HuH-7 (cell line): ENCODE measurements around the gene PFDN5.
"Not testable (repeated sequence)": the region's sequence is repeated elsewhere in the genome, so short reads cannot be mapped to it uniquely, and the experiment has no call there.

ENCODE experiments used
- DNase-seq: peaks from one replicate; pipeline ENCODE4 v3.0.0; 2011; ENCODE audit warnings: low spot score

The PFDN5 gene

DNA sequence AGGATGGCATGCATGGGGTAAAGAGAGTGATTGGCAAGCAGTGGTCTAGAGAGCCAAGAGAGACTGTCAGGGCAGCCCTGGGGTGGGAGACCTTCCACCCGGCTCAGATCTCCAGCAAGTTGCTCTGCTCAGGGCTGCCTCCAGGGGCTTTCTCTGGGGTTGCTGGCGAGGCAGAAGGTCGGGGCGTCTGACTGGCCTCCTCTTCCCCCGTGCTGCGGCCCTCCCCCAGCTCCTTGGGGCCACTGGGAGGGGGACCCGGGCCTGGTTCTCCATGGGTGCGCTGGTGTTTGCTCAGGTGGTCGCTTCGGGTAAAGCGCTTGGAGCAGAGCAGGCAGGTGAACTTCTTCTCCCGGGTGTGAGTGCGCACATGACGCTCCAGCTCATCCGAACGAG is 32.7 kb downstream of the PFDN5 start:
- peak; percentile 83 for DNase-seq

GRCh38 chr12:53330671-53331070 is 35.3 kb downstream of the PFDN5 start:
- no peak for DNase-seq

GRCh38 chr12:53332339-53332738 is 37.0 kb downstream of the PFDN5 start:
- DNase-seq, result not testable (repeated sequence)

- DNase-seq, result no peak
Observed at GRCh38 chr12:53332744-53333143, 37.4 kb downstream of the PFDN5 start.

- no peak for DNase-seq
Observed at GRCh38 chr12:53333289-53333688, 37.9 kb downstream of the PFDN5 start.

DNA sequence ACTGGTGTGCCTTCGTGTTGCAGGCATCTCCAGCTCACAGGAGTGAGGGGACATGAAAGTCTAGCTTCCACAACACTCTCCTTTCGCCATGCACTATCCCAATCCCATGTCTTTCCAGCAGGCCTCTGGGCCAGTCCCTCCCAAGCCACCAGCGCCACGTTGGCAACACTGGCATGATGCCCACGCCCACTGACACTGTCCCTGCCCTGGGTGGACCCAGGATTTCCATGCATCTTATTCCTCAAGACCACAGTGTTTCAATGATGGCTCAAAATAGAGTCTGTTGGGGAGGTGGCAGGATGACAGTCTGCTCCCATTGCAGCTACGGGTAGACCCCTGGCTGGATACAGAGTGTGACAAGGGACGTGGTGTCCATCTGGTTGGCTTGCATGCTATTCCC is 38.5 kb downstream of the PFDN5 start:
- no peak for DNase-seq

GRCh38 chr12:53334822-53335221 is 39.5 kb downstream of the PFDN5 start:
- DNase-seq, result no peak

DNA sequence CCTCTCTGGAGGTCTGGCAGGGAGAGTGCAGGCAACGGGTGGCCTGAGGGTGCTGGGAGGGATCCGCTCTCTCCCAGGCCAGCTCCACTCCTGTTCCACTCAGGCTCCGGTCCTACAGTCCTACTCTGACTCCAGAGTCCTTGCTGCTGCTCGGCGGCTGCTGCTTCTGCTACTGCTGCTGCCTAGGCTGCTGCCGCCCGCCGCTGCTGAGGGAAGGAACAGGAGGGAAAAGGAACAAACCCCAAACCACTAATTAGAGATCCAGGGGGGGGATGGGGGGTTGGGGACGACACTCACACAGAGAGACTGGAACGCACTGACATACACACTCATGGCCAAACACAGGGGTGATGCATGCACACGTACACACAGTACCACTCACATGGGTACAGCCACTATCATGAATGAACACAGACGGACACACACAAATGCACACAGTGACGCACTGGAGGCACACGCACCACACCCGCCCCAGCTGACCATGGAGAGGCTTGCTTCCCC is 40.9 kb downstream of the PFDN5 start, which contains the start of gene SP7:
Gene SP7 (minus strand): TSS at position 174 of the 501 bp plus-strand sequence. CDS start 708 bp downstream, outside the sequence.
- DNase-seq, result no peak

- no peak for DNase-seq
Observed at GRCh38 chr12:53338017-53338416, 42.7 kb downstream of the PFDN5 start.

DNA sequence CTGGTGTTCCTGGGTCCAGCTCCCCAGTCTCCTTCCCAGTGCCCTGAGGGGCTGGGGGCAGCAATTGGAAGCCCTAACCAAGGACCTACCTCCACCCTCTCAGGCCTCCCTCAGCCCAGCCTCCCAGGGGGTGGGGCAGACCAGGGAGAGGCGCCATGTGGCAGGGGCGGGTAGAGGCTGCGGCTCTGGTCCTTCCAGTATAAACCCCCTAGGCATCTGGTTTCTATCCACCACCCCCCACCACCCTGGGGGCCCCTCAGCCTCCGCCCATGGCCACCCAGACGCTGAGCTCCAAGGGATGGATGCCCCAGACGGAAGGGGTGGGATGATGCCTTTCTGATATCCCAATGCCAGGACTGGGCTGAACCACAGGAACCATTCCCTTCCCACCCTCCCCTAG is 43.6 kb downstream of the PFDN5 start:
- DNase-seq, result no peak

DNA sequence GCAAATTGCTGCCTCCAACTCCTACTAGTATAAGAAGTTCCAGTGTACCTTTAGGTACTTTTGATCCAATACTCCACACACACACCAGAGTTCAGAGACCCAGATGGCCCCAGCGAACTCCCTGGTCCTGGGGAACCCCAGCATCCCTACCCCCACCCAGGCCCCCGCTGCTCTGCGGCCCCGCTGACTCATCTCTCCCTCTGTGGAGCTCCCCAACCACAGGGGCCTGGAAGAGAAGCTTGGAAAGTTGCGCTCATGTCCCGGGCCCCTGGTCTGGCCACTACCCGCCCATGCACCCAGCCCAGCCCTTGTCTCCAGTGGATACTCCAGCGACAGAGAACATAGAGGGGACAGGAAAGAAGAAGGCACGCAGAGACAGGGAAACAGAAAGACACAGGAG is 45.1 kb downstream of the PFDN5 start:
- DNase-seq, result no peak

DNA sequence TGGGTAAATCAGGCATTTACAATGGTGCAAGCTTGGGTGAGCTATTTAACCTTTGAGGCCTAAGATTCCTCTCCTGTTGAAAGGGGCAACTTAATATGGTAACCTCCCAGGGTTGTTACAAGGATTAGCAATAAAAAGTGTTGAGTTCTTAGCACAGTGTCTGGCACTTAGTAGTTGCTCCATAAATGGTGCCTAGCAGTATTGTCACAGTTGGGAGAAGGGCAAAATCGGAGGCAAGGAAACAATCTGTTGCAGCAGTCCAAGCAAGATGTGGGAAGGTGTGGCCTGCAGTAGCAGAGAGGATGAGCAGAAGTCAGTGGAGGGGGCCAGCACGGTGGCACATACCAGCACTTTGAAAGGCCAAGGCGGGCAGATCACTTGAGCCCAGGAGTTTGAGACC is 48.1 kb downstream of the PFDN5 start:
- no peak for DNase-seq

DNA sequence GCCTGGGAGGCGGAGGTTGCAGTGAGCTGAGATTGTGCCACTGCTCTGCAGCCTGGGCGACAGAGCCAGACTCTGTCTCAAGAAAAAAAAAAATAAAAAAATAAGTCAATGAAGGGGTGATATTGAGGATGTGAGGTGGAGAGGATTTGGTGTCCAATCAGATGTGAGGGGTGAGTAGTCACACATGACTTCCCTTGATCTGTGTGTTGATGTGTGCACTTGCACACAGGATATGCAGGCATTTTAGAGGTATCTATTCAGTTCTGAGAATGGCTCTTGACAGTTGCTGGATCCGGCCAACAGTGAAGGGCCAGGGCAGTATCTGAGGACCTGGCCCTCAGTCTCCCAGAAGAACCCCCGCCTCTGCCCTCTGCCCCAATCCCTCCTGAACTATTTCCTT is 48.6 kb downstream of the PFDN5 start:
- no peak for DNase-seq

DNA sequence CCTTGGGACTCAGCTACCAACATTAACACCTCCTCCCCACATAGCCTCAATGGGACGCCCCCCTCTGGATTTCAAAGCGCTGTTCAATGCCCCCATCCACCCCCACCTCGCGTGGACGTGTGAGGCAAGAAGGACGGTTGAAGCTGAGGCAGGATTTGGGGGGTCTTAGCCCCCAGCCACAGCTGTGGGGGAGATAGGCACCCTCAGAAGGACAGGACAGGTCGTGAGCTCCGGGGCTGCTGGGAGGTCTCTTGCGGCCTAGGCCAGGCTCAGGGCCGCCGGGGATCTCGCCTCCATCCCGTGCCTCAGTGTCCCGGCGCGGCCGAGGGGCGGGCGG is 49.1 kb downstream of the PFDN5 start:
- DNase-seq, result no peak

GRCh38 chr12:53344824-53345485 is 49.6 kb downstream of the PFDN5 start:
- peak; percentile 89 for DNase-seq

GRCh38 chr12:53345486-53346188 is 50.3 kb downstream of the PFDN5 start:
- no peak for DNase-seq

DNA sequence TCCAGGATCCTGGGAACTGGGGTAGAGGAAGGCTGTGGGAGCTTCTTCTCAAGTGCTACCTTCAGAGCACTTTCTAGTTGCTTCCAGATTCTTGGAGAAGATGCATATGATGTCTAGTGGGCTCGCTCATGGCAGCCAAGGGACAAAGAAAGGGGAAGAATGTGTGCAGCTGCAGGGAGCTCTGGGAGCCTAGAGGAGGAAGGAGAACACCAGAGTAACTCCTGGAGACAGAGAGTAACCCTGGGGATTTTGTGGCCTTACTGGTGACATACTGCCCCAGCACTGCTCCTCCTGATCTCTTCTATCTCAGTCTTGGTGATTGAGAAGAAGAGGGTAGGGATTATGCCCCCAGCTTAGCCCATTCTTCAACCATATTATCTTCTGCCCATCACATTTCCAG is 51.1 kb downstream of the PFDN5 start:
- no peak for DNase-seq

DNA sequence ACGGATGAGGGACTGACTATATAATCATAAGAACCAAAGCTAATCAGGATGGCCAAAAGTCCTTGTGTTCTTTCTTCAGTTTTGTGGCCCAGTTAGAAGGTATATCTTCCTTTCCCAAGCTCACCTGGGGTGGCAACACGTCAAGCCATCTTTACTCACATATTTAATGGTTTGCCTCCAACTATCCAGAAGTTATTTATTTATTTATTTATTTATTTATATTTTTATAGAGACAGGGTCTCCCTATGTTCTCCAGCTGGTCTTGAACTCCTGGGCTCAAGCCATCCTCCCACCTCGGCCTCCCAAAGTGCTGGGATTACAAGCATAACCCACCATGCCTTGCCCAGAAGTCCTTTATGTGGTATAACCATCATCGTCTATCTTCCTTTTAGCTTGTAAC is 52.6 kb downstream of the PFDN5 start:
- DNase-seq, result no peak
